Adrenal gland (tissue), 5 donors: Measurements from ENCODE around the gene RABGAP1L.

Experiments used
- POLR2A ChIP-seq, 2 donors: fragments of 450-650 bp; IDR thresholded peaks; one replicate each; pipeline ENCODE4 v1.6.1; 2017; ENCODE audit warnings: antibody characterized with exemption in 2 of 2, mild to moderate bottlenecking in 2 of 2, moderate library complexity in 1 of 2
- TF ChIP-seq, protein P1 (sequence below), 6 experiments: fragments of 450-650 bp in 4 of 6; fragments of 200-600 bp in 2 of 6; sonication (generic) in 1 of 6; IDR thresholded peaks; 1 replicate in 5 of 6; 2 replicates in 1 of 6; pipeline versions ENCODE4 v1.5.1 to v1.8.0; 2016 to 2021; ENCODE audit warnings: antibody characterized with exemption in 6 of 6, mild to moderate bottlenecking in 2 of 6, moderate library complexity in 1 of 6
- donor health status: DM: no; HTN: no; CAD: no.

DNA sequence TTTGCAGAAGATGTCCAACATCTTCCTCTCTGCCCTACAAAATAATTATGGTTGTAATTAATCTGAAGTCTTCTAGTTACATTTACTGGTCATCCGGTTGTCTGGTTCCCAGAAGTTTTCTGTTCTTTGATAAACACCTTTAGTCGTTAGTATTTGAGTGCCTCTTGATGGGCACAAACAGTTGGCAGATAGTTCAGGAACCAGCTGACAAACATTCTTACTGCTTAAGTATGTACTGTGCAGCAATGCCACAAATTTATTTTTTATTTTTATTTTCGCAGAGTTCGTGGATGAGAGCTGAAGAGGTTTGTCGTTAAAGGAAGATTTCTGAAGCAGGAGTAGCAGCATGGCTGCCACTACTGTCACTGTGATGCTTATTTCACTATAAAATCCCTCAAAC, 84.7 kb downstream of the RABGAP1L start:
- TF ChIP-seq, protein P1, sequence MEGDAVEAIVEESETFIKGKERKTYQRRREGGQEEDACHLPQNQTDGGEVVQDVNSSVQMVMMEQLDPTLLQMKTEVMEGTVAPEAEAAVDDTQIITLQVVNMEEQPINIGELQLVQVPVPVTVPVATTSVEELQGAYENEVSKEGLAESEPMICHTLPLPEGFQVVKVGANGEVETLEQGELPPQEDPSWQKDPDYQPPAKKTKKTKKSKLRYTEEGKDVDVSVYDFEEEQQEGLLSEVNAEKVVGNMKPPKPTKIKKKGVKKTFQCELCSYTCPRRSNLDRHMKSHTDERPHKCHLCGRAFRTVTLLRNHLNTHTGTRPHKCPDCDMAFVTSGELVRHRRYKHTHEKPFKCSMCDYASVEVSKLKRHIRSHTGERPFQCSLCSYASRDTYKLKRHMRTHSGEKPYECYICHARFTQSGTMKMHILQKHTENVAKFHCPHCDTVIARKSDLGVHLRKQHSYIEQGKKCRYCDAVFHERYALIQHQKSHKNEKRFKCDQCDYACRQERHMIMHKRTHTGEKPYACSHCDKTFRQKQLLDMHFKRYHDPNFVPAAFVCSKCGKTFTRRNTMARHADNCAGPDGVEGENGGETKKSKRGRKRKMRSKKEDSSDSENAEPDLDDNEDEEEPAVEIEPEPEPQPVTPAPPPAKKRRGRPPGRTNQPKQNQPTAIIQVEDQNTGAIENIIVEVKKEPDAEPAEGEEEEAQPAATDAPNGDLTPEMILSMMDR (IDR thresholded peaks at IDR 0.05): no peak
- no peak for TF ChIP-seq POLR2A (IDR thresholded peaks at IDR 0.05)
